HG03460 (cell line): ENCODE results near the gene DMD.

Source experiments
- ATAC-seq: cut with Tn5 transposase; IDR thresholded peaks from one replicate; pipeline ENCODE4 v1.9.1; 2021; ENCODE audit not compliant: unreplicated experiment

DMD gene

GRCh38 chrX:31212856-31213748, 1998.2 kb downstream of the DMD start:
- ATAC-seq, result no peak

- ATAC-seq, result no peak
Observed at GRCh38 chrX:31209005-31209628, 2002.2 kb downstream of the DMD start.

GRCh38 chrX:31201503-31201902, 2009.8 kb downstream of the DMD start:
- ATAC-seq, result no peak

- no peak for ATAC-seq
Observed at GRCh38 chrX:31200430-31200829, 2010.9 kb downstream of the DMD start.

GRCh38 chrX:31199840-31200114, 2011.6 kb downstream of the DMD start:
- ATAC-seq, result no peak

GRCh38 chrX:31199056-31199839, 2012.1 kb downstream of the DMD start:
- no peak for ATAC-seq

- ATAC-seq, result no peak
Observed at GRCh38 chrX:31190221-31190975, 2021.0 kb downstream of the DMD start.

- no peak for ATAC-seq
Observed at GRCh38 chrX:31186693-31187338, 2024.5 kb downstream of the DMD start.

GRCh38 chrX:31185884-31186283, 2025.5 kb downstream of the DMD start:
- no peak for ATAC-seq

- ATAC-seq, result no peak
Observed at GRCh38 chrX:31181377-31182000, 2029.9 kb downstream of the DMD start.

GRCh38 chrX:31179203-31179602, 2032.1 kb downstream of the DMD start:
- no peak for ATAC-seq

GRCh38 chrX:31178769-31179125, 2032.6 kb downstream of the DMD start:
- no peak for ATAC-seq

- ATAC-seq, result peak; percentile 62
Observed at GRCh38 chrX:31178064-31178768, 2033.1 kb downstream of the DMD start.

GRCh38 chrX:31170792-31171191, 2040.6 kb downstream of the DMD start:
- no peak for ATAC-seq

GRCh38 chrX:31168551-31168950, 2042.8 kb downstream of the DMD start:
- ATAC-seq, result peak; percentile 99

- no peak for ATAC-seq
Observed at GRCh38 chrX:31166832-31167231, 2044.5 kb downstream of the DMD start.

GRCh38 chrX:31166416-31166815, 2044.9 kb downstream of the DMD start:
- no peak for ATAC-seq

GRCh38 chrX:31165241-31166035, 2045.9 kb downstream of the DMD start:
- ATAC-seq, result no peak

- no peak for ATAC-seq
Observed at GRCh38 chrX:31154946-31155345, 2056.4 kb downstream of the DMD start.
